Measurements from ENCODE around the gene PNLIP. TPM values are rescaled to one million over a fixed set of nuclear protein-coding genes. Genes with fewer than 3 reads are reported as not detected.

The PNLIP gene
- total and polyA plus RNA-seq, 12 donors: 0.10 to 2.1 (median 1.9) TPM; not detected in 4

- 33 to 34% methylated on average over 10 of the region's 10 CpGs for WGBS, 2 donors
- no peaks in the 10 kb centered on the region for H3K9me3 ChIP-seq
- no peak overlapping the region for H3K27ac ChIP-seq
- no peak for ATAC-seq
- peak in 1 of 2 donors; percentile 7 for DNase-seq
- H3K4me1 ChIP-seq: no peaks in the 10 kb centered on the region
- H3K36me3 ChIP-seq: no peaks in the 10 kb centered on the region
- TF ChIP-seq CTCF (IDR thresholded peaks at IDR 0.05): peak; percentile 48 to 85 (median 79)
- peaks cover 0 to 33% (median 11%) of the 10 kb centered on the region in 7 donors for H3K27me3 ChIP-seq
- intact Hi-C loops (cut with DNase I): no loop called here
- H3K4me3 ChIP-seq: no peak overlapping the region
Observed at GRCh38 chr10:116521424-116522290, 24.1 kb upstream of the PNLIP start.

DNA sequence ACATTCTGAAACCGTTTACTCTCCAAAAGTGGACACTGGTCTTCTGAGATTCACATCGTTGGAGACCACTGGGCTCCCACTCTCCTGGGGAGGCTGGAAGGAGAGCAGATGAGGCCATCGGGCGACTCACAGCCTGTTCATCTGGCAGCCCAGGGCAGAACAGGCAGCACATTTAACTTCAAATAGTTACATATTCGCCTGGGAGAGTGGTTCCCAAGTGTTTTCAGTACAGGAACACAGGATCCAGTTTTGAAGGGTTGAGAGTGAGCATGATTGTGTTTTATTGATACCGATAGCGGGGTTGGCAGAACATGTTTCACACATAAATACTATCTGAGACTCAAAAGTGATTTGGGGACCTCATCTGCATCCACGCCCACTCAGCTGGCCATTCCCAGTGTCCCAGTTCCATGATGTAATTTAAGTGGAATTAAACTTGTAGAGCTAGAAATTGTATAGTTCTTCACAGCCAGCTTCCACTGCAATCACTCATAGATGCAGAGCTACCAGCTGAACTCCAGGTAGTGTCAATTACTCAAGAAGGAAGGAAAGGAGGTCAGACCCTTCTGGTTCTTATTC, 22.8 kb upstream of the PNLIP start:
- intact Hi-C loops (cut with DNase I): no loop called here
- WGBS, 2 donors: 74 to 85% methylated on average over 8 of the region's 8 CpGs
- Histone ChIP-seq H3K27ac (no peak overlapping the region), H3K4me1 (no peaks in the 10 kb centered on the region), H3K27me3 (peaks cover 0 to 33% (median 11%) of the 10 kb centered on the region in 7 donors), H3K9me3 (no peaks in the 10 kb centered on the region), H3K36me3 (no peaks in the 10 kb centered on the region), H3K4me3 (no peak overlapping the region)
- no peak for TF ChIP-seq CTCF (IDR thresholded peaks at IDR 0.05)
- ATAC-seq (no peak), DNase-seq (no peak)

DNA sequence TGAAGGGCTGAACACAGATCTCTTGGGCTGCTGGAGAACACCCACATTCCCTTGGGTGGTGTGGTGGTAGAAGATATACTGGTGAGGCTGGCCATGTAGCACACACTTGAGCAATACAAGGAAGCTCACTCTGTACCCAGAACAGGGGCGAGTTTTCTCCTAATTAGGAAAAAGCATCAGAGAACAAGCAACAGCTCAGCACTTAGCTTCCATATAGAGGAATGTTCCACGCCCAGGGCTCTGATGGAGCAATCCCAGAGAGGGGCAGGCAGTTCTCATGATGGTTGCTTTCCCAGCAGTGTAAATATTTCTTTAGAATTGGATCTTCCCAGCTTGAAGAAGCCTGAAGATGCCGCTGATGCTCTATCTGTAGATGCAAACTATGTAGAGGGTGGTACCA, 21.0 kb upstream of the PNLIP start:
- Histone ChIP-seq H3K36me3 (no peaks in the 10 kb centered on the region), H3K27ac (no peak overlapping the region), H3K27me3 (peaks cover 0 to 33% (median 11%) of the 10 kb centered on the region in 7 donors), H3K4me3 (no peak overlapping the region), H3K9me3 (no peaks in the 10 kb centered on the region), H3K4me1 (no peaks in the 10 kb centered on the region)
- TF ChIP-seq CTCF (IDR thresholded peaks at IDR 0.05): no peak
- WGBS, 2 donors: 84 to 89% methylated on average over 3 of the region's 3 CpGs
- DNase-seq (no peak), ATAC-seq (no peak)
- intact Hi-C loops (cut with DNase I): no loop called here

- TF ChIP-seq CTCF (IDR thresholded peaks at IDR 0.05): no peak
- WGBS, 2 donors: 38 to 57% methylated on average over 3 of the region's 3 CpGs
- no peaks in the 10 kb centered on the region for H3K4me1 ChIP-seq
- DNase-seq: no peak
- no peak overlapping the region for H3K4me3 ChIP-seq
- ATAC-seq: no peak
- H3K27ac ChIP-seq: no peak overlapping the region
- intact Hi-C loops (cut with DNase I): no loop called here
- H3K27me3 ChIP-seq: peaks cover 0 to 27% (median 11%) of the 10 kb centered on the region in 7 donors
- H3K36me3 ChIP-seq: no peaks in the 10 kb centered on the region
- peaks cover 0 to 6% (median 0%) of the 10 kb centered on the region in 11 donors for H3K9me3 ChIP-seq
Observed at GRCh38 chr10:116526219-116526618, 19.5 kb upstream of the PNLIP start.
